Neuron (in vitro differentiated cells): ENCODE measurements around the gene TMEM191B.
"Not testable (repeated sequence)": the region's sequence is repeated elsewhere in the genome, so short reads cannot be mapped to it uniquely, and the experiment has no call there.

Experiments used
- H2AFZ ChIP-seq: one replicate; pipeline ENCODE4 v1.6.1; 2013; ENCODE audit warnings: low read depth, mild to moderate bottlenecking, inconsistent platforms, low read length, moderate library complexity
- H3K27me3 ChIP-seq: one replicate; pipeline ENCODE4 v1.6.1; 2013; ENCODE audit warnings: low read length; ENCODE audit not compliant: insufficient read depth
- H3K36me3 ChIP-seq: one replicate; pipeline ENCODE4 v1.6.1; 2013; ENCODE audit warnings: low read length; ENCODE audit not compliant: insufficient read depth
- H3K4me1 ChIP-seq: one replicate; pipeline ENCODE4 v1.6.1; 2013; ENCODE audit warnings: low read length; ENCODE audit not compliant: insufficient read depth
- H3K4me3 ChIP-seq: 2 replicates; pipeline ENCODE4 v1.5.1; 2013; ENCODE audit warnings: mild to moderate bottlenecking, low read length, moderate library complexity
- H3K9me3 ChIP-seq: one replicate; pipeline ENCODE4 v1.6.1; 2013; ENCODE audit warnings: low read length

TMEM191B gene

DNA sequence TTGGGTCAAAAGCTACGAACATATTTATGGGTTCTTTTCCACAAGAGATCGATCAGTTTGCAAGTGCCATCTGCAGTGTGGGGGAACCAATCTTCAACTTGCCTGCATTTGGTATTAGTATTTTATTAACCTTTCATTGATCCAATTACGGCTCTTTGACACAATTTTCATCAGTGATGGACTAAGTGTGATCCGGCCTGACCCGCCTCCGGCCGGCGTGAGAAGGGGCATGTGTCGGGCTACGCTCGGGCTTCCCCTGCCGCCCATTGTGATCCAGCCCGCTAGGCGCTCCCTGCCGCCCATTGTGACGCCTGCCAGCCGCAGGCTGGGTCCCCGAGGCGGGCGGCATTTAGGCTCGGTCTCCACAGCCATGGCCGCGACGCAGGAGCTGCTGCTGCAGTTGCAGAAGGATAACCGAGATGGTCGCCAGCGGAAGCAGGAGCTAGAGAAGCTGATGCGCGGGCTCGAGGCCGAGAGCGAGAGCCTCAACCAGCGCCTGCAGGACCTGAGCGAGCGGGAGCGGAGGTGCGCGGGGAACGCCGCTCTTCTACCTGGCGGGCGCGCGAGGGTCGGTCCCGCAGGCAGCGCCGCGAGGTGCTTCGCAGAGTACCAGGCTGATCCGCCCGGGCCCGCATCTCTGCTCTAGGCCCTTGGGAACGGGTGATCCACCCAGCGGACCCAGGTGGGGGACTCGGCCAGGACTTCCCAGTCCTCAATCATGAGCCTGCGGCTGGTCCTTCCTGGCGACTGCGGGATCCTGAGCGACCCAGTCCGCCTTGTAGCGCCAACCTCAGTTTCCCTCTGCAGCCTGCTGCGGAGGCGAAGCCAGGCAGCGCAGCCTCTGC lies at the start of gene TMEM191B:
Gene TMEM191B, plus strand, starts transcription at position 51 of the 845 bp plus-strand sequence. Its CDS starts 179 bp downstream, at position 230.
- not testable (repeated sequence) for H2AFZ ChIP-seq, H3K4me3 ChIP-seq, H3K27me3 ChIP-seq, H3K36me3 ChIP-seq, H3K9me3 ChIP-seq, H3K4me1 ChIP-seq

- H3K27me3 ChIP-seq, H3K4me1 ChIP-seq, H3K4me3 ChIP-seq, H3K9me3 ChIP-seq, H3K36me3 ChIP-seq, H2AFZ ChIP-seq: not testable (repeated sequence)
Observed at GRCh38 chr22:18496227-18496626, 31.4 kb upstream of the TMEM191B start.

- not testable (repeated sequence) for H2AFZ ChIP-seq, H3K36me3 ChIP-seq, H3K4me1 ChIP-seq, H3K27me3 ChIP-seq, H3K4me3 ChIP-seq, H3K9me3 ChIP-seq
Observed at GRCh38 chr22:18511327-18511726, 16.3 kb upstream of the TMEM191B start.

GRCh38 chr22:18512378-18512777 lies 15.2 kb upstream of the TMEM191B start:
- not testable (repeated sequence) for H3K27me3 ChIP-seq, H3K36me3 ChIP-seq, H3K4me3 ChIP-seq, H3K4me1 ChIP-seq, H3K9me3 ChIP-seq, H2AFZ ChIP-seq

DNA sequence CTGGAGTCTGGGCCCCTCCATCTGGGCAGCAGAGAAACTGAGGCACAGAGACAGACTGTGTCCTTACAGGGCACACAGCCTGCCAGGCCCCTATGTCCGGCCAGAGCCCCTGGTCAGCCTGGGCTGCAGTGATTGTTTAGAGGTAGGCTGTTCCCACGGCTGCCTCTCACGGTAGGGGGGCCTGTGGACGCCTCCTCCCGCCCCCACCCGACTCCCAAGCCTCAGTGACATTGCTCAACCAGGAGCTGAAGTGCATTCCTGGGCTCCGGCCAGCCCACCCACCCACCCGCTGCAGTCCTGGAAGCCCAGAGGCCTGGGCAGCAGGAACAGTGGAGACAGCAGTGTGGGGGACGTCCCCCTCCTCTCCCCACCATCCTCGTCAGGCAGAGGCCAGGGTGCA lies 14.1 kb upstream of the TMEM191B start:
- H3K4me3 ChIP-seq, H3K4me1 ChIP-seq, H3K9me3 ChIP-seq, H2AFZ ChIP-seq, H3K36me3 ChIP-seq, H3K27me3 ChIP-seq: not testable (repeated sequence)

GRCh38 chr22:18518061-18518460 lies 9.5 kb upstream of the TMEM191B start, which contains the start of gene GGTLC3:
GGTLC3 (minus strand) TSS chr22:18518161; CDS start chr22:18517897, 264 bp downstream.
- H3K27me3 ChIP-seq, H3K36me3 ChIP-seq, H3K4me1 ChIP-seq, H2AFZ ChIP-seq, H3K9me3 ChIP-seq, H3K4me3 ChIP-seq: not testable (repeated sequence)

GRCh38 chr22:18522762-18523161 lies 4.8 kb upstream of the TMEM191B start:
- H2AFZ ChIP-seq, H3K4me1 ChIP-seq, H3K27me3 ChIP-seq, H3K9me3 ChIP-seq, H3K4me3 ChIP-seq, H3K36me3 ChIP-seq: not testable (repeated sequence)

DNA sequence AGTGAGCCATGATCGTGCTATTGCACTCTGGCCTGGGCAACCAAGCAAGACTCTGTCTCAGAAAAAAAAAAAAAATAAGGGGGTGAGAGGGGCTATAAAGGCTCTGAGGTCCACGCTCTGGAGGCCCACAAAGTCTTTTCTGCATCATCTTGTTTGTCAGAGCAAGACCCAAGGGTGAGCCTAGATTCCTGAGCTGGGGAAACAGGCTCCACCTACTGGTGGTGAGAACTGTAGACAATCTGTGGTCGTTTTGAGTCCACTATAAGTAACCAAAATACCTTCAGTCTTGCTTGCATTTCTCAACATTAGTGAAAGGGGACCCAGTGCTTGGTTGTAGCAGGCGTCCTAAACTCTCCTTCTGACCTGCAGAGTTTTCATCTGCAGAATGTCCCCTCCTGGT lies 4.3 kb upstream of the TMEM191B start:
- not testable (repeated sequence) for H2AFZ ChIP-seq, H3K4me3 ChIP-seq, H3K27me3 ChIP-seq, H3K36me3 ChIP-seq, H3K9me3 ChIP-seq, H3K4me1 ChIP-seq

- not testable (repeated sequence) for H2AFZ ChIP-seq, H3K4me1 ChIP-seq, H3K9me3 ChIP-seq, H3K36me3 ChIP-seq, H3K27me3 ChIP-seq, H3K4me3 ChIP-seq
Observed at GRCh38 chr22:18528597-18529415, 1.2 kb downstream of the TMEM191B start.

DNA sequence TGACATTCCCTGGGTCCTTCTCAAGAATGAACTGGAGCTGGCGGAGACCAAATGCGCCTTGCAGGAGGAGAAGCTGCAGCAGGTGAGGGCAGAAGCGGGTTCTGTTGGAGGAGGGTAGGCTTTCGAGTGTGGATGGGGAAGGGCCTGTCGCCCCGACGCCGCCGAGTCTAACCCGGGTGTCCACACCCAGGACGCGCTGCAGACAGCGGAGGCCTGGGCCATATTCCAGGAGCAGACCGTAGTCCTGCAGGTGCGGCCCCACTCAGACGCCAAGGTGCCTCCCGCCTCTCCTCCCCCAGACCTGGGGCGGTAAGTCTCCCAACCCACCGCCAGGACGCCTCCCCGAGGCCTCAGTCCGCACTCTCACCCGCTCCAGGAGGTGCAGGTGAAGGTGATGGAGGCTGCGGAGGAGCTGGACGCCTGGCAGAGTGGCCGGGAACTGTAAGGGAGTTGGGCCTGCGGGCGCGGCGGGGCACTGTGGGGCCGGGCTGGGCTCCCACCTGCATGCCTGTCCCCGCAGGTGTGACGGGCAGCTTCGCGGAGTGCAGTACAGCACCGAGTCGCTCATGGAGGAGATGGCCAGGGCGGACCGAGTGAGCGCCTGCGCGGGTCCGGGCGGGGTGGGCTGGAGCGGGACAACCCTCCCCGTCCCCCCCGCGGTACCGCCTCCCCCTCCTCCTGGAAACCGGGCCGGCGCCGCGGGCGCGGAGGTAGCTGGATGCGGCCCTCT lies 2.0 kb downstream of the TMEM191B start:
- not testable (repeated sequence) for H3K4me3 ChIP-seq, H3K4me1 ChIP-seq, H3K9me3 ChIP-seq

GRCh38 chr22:18533633-18534032 lies 6.0 kb downstream of the TMEM191B start:
- not testable (repeated sequence) for H3K27me3 ChIP-seq, H3K4me3 ChIP-seq, H2AFZ ChIP-seq, H3K9me3 ChIP-seq, H3K4me1 ChIP-seq, H3K36me3 ChIP-seq

More for the DNA sequence above, 2.0 kb downstream of the TMEM191B start:
- H3K36me3 ChIP-seq, H3K27me3 ChIP-seq, H2AFZ ChIP-seq: not testable (repeated sequence)

GRCh38 chr22:18534315-18534714 lies 6.7 kb downstream of the TMEM191B start:
- H3K36me3 ChIP-seq, H3K9me3 ChIP-seq, H3K4me1 ChIP-seq, H2AFZ ChIP-seq, H3K27me3 ChIP-seq, H3K4me3 ChIP-seq: not testable (repeated sequence)

DNA sequence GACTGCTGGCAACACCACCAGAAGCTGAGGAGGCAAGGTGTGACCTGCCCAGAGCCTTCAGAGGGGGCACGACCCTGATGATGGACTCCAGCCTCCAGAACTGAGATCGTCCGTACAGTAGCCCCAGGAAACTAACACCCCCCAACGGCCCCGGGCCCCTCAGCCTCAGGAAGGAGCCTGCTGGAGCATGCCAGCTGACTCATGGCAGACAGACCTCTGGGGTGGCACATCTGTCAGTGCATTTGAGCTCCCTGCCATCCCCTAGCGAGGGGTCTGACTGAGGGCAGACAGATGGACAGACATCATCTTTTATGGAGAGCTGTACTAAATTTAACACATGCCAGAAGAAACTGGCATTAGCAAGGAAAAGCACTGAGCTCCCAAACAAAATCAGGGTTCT lies 12.4 kb downstream of the TMEM191B start:
- H2AFZ ChIP-seq, H3K4me3 ChIP-seq, H3K36me3 ChIP-seq, H3K4me1 ChIP-seq, H3K27me3 ChIP-seq, H3K9me3 ChIP-seq: not testable (repeated sequence)
